ENCODE data around the gene GRPEL2.

The GRPEL2 gene

DNA sequence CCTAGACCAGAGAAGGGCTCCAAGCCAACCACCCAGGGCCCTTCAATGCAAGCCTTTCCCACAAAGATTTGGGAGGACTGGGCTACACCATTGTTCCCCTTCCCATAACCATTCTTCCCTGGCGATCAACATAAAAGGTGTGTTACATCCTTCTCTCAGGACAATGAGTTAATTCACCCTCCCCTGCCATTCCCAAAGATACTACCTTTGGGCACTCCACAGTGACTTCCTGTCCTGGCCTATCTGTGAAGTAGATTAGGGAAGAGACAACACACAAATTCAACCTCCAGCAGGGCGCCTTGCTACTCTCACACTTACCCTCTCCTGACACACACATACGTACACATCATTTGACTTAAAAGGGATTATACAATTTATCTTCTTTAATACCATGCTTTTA, 57.0 kb downstream of the GRPEL2 start:
- no peak for DNase-seq

Measured in NCI-H1694 (cell line).